Left colon (tissue), 2 donors: Measurements from ENCODE around the gene MTF1. TPM values are rescaled to one million over a fixed set of nuclear protein-coding genes. Genes with fewer than 3 reads are reported as not detected.
A peak's percentile ranks its signal among the peaks of the same experiment; 100 is the strongest.
"Not testable (repeated sequence)": the region's sequence is repeated elsewhere in the genome, so short reads cannot be mapped to it uniquely, and the experiment has no call there.

Source experiments
- ATAC-seq: fragments of 200-7000 bp; cut with Tn5 transposase; one replicate; pipeline ENCODE4 v1.9.1; 2020; ENCODE audit warnings: mild to moderate bottlenecking, moderate library complexity
- DNase-seq, 2 donors: peaks; one replicate each; pipeline ENCODE4 v3.0.0-alpha.2; 2020
- intact Hi-C, 2 donors: fragments of 100-400 bp; cut with DNase I in 1 of 2; cut with micrococcal nuclease in 1 of 2; formaldehyde crosslinking; loops; one replicate each; pipeline versions ENCODE4 v1.11.2 to v1.14.0; 2022; cut with DNase I, micrococcal nuclease
- total RNA-seq, 2 donors: library from RNA; stranded (reverse); fragmentation: NEBNext Ultra II Directional; extraction: Animal tissue kit (Norgen Biotek cat#: 25700); gene quantifications; one replicate each; pipeline ENCODE4 v1.2.1, GENCODE V29; 2021
- donor health status: DM: no; HTN: no; CAD: no.
- donor health status: DM: yes; HTN: yes; CAD: no.

The MTF1 gene
- total RNA-seq, 2 donors from 2014 or later: 28.0 to 37.9 TPM

DNA sequence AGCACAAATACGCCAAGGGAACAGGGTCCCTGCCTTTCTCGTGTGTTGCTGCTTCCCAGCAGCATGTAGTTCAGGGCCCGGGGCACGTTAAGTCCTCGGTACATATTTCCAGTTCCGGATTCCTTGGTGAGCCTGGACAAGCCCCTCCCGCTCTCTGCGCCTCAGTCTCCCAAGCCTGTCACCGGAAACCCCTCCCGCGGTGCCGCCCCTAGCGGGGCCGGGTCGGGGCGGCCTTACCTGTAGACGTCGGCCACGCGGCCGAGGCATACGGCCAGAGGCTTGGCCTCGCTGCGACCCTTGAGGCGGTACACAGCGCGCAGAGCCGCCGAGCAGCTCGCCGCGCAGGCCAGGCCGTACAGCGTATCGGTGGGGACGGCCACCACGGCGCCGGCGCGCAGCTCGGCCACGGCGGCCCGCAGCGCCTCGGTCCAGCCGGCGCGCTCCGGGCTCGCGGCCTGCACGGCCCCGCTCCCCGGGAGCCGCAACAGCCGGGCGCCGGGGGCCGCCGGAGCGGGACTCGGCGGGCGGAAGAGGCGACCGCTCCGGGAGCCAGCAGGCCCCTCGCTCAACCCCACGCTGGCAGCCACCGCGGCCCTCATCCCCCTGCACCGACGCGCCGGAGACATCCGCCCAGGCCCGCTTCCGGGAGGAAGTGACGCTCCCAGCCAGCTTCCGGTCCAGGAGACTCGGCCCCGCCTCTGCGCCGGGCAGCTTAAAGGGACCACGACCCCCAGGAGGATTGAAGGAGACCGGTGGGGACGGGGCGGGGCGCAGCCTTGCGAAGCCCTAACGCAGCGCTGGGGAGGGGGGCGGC, 51.6 kb downstream of the MTF1 start, which contains the start of the genes C1orf122 and YRDC:
TSS of gene C1orf122 (plus strand) at position 236 of the 814 bp plus-strand sequence. CDS start 615 bp downstream, outside the sequence.
TSS of gene YRDC (minus strand) at position 654 of the 814 bp plus-strand sequence. CDS start at position 626, 28 bp downstream.
- ATAC-seq (peak; percentile 90), DNase-seq (peak; percentile 96 to 98)
- intact Hi-C loops: no loop called here

DNA sequence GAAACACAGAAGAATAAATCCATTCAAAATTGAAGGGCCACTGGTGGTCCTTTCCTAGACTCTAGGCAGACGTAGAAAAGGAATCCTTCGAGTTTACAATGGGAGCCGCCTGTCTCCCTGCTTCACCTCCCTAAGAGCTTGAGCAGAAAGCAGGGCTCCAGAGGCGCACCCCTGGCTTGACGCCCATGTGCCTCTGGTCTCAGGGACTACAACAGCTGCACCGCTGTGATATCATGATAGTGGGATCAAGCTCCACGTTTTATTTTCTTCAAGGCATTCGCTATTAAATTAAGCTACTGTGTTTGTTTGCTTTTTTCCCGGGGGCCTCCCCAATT, 52.2 kb downstream of the MTF1 start:
- DNase-seq (peak in 1 of 2 donors; percentile 24), ATAC-seq (no peak)
- intact Hi-C loops: no loop called here

DNA sequence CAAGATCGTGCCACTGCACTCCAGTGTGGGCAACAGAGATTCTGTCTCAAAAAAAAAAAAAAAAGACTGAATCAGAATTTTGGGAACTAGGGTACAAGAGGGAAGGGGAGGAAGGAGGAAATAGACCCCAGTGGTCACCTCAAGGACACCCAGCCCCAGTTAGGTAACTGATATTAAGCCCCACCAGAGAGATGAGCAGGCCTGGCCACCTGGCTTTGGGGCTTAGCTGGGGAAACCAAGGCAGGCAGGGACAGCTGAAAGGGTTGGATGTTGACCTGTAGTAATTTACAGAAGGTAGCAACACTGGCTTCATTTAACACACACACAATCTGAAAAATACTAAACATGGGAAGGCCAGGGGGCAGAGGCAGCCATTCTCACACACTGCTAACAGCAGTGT, 57.0 kb downstream of the MTF1 start:
- DNase-seq (no peak), ATAC-seq (no peak)
- intact Hi-C loops: loop anchor here in 1 of 2 donors (5.0 kb wide), 1 partner anchor 105 kb away; no protein-coding TSS in a partner anchor

DNA sequence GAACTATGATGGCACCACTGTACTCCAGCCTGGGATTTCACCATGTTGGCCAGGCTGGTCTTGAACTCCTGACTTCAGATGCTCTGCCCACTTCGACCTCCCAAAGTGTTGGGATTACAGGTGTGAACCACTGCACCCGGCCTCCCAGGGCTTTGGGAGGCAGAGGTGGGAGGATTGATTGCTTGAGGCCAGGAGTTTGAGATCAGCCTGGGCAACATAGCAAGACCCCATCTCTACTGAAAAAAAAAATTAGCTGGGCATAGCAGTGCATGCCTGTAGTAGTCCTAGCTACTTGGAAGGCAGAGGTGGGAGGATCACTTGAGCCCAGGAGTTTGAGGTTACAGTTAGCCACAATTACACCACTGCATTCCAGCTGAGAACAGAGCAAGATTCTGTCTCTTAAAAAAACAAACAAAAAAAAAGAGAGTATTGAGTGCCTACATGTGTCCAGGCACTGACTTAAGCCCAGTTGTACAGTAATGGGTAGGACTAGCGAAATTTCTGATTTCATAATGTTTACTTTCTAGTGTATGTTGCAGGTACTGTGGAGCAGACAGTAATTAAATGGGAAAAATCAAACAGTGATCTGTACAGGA, 61.5 kb downstream of the MTF1 start:
- no peak for ATAC-seq
- DNase-seq: no peak
- intact Hi-C loops: no loop called here

DNA sequence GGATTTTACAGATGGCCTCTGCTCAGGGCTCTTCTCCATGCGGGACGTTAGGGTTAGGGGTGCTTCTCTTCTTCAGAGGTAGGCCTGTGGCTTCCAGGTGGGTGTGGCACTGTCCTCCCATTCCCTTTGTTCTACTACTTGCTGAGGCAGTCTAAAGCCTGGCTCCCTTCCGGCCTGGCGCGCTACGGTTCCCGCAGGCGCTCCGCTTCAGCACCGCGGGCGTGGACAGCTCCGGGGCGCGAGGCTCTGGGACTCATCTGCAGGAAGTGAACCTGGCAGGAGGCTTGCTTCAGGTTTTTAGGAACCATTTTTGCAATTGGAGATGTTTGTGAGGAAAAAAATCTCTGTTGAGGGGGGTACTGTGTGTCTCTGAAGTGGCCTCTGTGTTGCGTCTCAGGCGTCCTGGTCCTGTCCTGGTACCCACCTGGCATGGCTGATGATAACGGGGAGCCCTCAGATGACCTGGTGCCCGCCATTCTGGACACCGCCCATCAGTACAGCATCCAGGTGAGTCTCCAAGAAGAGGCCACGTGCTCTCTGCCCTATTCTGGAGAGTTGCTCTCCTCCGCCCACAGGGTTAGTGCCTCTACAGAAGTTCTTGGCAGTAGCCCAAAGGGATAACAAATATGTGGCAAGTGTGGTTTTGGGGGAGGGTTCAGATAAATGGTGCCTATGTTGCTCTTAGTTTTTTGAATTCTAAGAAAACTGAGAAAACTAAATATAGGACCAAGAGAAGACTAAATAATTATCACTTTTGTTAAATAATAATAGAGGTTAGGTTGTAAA, 63.9 kb downstream of the MTF1 start:
- intact Hi-C loops: no loop called here
- peak; percentile 73 for ATAC-seq

DNA sequence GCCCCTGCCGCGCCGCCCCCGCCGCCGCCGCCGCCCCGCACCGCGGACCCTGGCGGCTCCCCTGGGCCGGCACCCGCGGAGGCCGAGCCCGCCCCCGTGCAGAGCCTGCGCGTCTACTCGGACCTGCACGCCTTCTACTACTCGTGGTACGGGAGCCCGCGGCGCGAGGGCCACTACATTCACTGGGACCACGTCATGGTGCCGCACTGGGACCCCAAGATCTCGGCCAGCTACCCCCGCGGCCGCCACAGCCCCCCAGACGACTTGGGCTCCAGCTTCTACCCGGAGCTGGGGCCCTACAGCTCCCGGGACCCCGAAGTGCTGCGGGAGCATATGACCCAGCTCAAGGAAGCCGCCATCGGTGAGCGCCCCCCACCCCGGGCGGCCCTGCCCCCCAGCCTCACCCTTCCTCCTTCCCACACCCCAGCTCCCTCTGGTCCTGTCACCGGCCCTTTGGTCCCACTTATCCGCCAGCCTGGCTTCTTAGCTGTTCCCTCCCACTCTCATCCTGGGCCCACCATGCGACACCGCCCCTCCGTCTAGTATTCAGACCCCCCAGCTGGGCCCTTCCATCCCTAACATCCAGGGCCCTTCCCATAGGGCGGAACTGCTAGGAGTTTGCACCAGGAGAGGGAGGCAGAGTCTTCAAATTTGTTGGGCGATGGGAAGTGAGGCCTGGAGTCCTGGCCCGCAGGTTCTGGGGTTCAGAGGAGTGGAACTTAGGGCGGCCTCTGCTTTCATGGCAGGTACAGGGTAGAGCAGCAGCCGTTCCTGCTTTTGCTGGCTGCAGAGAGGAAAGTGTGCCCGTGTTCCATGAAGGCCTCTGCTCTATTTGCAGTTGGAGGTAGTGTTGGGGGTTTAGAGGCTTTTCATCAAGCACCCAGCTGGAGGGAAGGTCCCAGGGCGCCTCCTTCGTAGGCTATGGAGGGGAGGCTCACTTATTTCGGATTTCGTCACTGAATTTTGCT, 64.7 kb downstream of the MTF1 start:
- intact Hi-C loops: no loop called here
- ATAC-seq (peak; percentile 19), DNase-seq (peak in 1 of 2 donors; percentile 24)

More for the DNA sequence above, 63.9 kb downstream of the MTF1 start:
- DNase-seq: peak; percentile 52 to 76

DNA sequence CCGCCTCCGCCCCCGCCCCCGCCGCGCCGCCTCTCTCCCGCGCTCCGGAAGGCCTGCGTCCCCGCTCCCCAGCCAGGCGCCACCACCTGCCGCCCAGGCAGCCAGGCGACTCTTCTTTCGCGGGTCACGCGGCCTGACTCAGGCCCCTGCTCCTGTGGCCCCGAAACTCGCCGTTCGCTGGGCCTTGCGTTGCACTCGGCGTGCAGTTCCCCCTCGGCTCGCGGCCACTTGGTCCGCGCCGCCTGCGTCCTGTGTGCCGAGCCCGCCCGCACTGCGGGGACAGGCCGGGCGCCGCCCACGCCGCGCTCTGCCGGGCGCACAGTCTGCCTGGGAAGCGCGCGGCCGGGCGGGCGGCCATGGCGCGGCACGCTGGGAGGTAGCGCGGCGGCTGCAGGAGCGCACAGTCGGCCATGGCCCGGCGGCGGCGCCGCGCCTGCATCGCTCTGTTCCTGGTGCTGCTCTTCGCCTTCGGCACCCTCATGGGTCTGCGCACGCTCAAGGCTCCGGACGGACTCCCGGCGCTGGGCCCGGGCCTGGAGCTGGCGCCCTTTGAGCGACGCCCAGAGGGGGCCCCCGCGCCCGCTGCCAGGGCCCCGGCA, 65.5 kb downstream of the MTF1 start, which contains the start of gene MANEAL:
TSS of gene MANEAL (plus strand) at position 75 of the 599 bp plus-strand sequence. CDS start at position 411, 336 bp downstream.
- intact Hi-C loops: no loop called here
- DNase-seq (peak; percentile 34 to 63), ATAC-seq (peak; percentile 92)

DNA sequence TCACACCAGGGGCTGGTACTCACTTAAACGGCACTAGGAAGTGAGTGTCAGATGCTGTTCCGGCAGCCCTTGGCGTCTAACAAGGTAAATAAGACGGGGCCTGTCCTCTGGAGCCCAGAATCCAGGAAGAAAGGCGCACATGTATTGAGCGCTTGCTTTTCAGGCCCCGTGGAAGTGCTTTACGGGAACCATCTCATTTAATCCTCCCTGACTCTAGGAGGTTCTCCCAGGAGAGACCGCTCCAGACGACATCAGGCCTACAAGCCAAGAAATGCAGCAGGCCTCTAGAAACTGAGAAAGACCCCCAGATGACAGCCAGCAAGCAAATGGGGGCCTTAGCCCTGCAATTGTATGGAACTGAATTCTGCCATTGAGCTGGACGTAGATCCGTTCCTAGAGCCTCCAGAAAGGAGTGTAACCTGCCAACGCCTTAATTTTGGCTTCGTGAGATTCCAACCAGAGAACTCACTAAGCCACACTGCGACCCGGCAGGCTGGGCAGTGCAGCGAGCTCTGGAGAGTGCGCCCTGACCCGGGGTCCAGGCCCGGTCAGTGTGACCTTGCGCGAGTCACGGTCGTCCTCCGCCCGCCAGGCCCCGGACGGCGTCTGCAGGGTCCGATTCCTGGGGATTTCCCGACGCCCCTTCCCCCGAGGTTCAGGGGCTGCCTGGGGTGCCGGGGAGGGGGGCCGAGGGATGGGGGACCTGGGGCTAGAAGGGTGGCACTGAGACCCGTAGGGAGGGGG, 66.3 kb downstream of the MTF1 start:
- DNase-seq (peak in 1 of 2 donors; percentile 21), ATAC-seq (no peak)
- intact Hi-C loops: no loop called here

DNA sequence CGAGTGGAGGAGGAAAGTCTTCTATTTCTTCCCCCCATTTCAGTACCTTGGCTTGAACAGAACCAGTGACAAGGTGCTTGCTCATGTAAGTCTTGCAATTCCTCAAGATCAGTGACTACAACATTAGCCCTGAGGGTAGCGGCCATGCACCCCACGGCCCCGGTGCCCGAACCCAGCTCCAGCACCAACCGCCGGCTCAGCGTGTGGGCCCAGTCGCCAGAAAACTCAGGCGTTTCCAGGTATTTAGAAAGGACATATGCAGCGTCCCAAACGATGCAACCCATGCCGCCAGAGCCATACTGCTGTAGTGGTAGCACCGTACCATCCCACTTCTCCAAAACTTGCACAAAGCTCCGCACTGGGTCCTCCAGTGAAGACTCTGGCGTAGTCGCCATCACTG, 76.9 kb downstream of the MTF1 start:
- intact Hi-C loops: no loop called here
- ATAC-seq (no peak), DNase-seq (no peak)

DNA sequence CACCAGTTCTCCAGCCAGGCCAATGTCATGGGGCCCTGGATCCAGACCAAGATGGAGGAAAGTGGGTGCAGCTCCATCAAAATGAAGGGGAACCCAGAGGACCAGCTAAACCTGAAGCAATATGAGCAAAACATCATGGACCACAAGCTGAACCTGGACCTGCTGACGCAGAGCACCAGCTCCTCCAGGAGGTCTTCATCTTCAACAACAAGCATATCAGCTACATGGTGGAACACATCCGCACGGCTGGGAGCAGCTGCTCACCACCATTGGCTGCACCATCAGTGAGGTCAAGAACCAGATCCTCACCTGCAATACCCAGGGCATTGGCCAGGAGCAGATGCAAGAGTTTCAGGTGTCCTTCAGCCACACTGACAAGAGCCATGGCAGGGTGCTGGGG, 80.7 kb downstream of the MTF1 start:
- intact Hi-C loops: no loop called here
- no peak for ATAC-seq
- DNase-seq: no peak

DNA sequence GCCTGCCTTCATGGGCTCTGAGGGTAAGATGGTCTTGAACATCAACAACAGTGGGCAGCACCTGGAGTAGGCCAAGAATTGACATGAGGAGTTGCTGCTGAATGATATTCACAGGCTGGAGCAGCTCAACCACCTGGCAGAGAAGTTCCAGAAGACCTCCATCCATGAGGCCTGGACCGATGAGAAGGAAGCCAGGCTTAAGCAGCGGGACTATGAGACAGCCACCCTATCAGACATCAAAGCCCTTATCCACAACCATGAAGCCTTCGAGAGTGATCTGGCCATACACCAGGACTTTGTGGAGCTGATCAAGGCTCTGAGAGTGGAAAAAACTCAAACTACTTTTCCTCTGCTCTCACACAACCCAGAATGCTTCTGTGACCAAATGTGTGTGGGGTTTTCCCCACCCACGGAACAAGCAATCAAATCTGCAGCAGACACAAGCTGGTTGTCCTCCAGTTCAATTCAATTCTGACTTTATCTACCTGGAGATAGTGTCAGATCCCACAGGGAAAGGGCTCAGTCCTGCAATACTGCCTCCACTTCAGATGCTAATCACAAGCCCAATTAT, 82.4 kb downstream of the MTF1 start:
- intact Hi-C loops: no loop called here
- DNase-seq (no peak), ATAC-seq (no peak)

DNA sequence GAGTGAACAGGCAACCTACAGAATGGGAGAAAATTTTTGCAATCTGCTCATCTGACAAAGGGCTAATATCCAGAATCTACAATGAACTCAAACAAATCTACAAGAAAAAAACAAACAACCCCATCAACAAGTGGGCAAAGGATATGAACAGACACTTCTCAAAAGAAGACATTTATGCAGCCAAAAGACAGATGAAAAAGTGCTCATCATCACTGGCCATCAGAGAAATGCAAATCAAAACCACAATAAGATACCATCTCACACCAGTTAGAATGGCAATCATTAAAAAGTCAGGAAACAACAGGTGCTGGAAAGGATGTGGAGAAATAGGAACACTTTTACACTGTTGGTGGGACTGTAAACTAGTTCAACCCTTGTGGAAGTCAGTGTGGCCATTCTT, 88.0 kb downstream of the MTF1 start:
- DNase-seq, ATAC-seq, intact Hi-C loops: not testable (repeated sequence)

DNA sequence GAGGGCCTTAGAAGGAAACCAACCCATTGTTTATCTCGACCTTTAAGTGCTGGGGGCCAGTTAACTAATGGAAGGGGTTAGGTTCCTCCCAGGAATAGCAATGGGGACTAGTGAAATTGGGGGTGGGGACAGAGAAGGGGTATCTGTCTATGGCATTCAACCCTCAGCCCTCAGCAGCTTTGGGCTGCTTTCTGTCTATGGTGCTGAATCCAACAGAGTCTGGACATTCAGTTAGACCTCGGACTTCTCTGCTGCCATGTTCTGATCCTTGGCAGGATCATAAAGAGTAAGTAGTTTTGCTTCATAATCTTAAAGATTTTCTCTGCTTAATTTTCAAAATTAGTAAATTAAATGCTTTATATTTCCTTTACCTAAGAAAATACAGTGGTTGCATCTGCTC, 91.9 kb downstream of the MTF1 start:
- no peak for ATAC-seq
- intact Hi-C loops: no loop called here
- DNase-seq: no peak

DNA sequence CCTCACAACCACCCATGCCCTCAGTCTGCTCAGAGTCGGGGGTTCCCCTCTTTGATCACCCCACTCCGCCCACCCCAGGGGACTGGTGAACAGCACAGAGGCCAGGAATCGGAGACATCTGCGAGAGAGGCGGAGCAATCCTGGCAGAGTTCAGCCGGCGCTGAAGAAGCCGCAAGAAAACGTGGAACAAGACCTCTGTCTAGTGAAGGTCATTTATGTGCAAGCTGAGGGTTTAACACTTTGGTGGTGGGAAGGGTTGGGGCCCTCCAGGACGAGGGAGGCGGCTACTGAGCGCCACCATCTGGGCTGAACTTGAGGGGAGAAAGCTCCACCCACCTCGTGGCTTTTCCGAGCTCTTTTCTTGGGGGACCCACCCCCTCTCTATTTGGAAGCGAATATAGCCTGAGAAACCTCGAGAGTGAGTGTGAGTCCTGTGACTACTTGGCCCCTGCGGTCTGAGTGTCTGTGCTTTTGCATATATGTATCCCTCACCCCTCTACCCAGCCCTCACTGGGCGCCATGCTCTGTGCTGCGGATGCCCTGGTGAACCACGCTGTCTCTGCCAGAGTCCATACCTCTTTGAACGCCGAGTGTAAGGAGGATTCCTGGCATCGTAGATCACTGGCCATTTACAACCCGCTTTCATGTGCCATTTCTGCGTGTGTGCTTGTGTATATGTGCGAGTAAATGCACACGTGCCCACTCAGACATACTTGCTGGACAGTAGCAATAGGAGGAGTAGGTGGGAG, 93.3 kb downstream of the MTF1 start:
- ATAC-seq (peak; percentile 45), DNase-seq (no peak)
- intact Hi-C loops: no loop called here

DNA sequence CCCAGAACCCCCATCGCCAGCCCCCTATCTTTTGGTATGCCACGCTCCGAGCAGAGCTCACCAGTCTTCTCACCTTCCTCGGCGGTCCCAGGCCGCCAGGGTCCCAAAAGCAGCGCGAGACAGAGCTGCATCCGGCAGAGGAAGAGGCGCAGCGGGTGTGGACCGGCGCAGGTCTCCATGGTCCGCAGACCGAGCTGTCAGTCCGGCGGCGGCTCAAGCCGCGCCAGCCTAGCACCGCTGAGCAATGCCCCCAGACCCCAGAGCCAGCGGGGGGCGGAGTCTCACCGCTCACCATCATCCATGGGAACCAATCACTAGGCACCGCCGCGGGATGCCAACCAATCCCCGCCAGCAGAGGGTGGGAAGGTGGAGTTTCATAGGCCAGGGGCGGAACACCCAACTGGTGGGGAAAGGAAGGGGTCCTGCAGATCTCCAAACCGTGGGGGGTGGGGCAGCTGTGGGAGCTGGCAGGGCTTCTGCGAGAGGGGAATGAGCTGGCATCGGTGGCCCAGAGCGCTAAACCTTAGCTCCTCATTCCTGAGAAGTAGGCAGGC, 94.4 kb downstream of the MTF1 start, which contains the start of gene EPHA10:
TSS of gene EPHA10 (minus strand) at position 233 of the 554 bp plus-strand sequence. CDS start at position 179, 54 bp downstream.
- DNase-seq (no peak), ATAC-seq (peak; percentile 26)
- intact Hi-C loops: no loop called here

DNA sequence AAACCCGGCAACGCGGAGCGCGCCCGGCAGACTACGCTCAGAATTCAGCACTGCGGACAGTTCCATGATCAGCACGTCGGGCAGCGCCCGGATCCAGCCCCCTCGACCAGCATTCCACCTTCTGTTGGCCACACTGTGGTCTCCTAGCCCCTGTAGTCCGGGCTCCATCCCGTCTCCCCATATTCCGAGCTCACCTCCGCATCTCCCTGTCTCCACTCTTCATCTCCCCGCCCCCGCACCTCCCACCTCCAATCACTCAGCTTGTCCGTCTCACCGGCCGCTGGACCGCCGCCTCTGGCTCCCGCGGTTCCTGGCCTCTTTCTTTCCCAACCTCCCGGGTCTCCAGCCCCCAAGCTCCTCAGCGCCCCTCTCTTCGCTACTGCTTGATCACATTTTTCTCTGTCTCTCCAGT, 95.0 kb downstream of the MTF1 start:
- intact Hi-C loops: no loop called here

More for the DNA sequence above, 95.0 kb downstream of the MTF1 start:
- ATAC-seq (peak; percentile 71), DNase-seq (peak in 1 of 2 donors; percentile 53)
